Stimulated activated CD4-positive, alpha-beta T cell treated with anti-CD3 and anti-CD28 coated beads, Interleukin-2, amount 100 ng/mL, for 48 hours (primary cell): ENCODE results near the gene NSUN2.

ENCODE experiments used
- DNase-seq, 2 donors: peaks; one replicate each; pipeline ENCODE4 v3.0.0-alpha.2; 2020

Gene NSUN2

DNA sequence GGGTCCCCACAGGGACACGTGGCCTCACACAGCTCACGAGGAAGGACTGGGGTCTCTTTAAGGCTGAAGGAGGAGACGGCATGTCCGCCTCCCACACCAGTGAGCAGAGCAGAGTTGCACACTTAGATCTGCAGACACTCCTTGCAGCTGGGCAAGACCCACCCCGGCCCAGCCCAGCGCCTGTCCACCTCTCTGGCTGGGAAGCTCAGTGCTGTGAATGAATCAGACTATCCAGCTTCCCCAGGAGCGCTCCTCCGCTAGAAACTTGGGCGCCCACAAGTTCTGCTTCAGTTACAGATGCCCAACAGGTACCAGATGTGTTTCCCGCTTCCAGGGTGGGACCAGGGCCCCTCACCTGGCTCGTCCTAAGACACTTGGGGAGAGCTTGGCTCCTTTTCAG, 78.9 kb downstream of the NSUN2 start:
- no peak for DNase-seq

DNA sequence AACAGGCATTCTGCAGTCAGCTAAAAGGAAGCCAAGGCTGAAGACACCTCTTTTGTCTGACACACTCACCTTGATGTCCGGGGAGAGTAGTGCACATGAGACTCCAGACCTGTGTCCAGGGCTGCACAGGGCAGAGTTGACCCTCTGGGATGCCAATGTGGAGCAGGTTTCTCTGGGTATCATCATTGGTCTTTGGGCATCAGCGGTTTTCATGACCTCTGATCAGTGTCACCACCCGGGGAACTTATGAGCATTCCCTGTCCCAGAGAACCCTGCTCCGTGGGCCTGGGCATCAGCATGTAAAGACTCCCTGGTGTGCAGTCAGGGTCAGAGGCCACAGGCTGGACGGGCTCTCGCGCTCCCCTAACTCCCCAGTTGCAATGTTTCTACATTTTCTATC, 80.2 kb downstream of the NSUN2 start:
- DNase-seq: no peak

DNA sequence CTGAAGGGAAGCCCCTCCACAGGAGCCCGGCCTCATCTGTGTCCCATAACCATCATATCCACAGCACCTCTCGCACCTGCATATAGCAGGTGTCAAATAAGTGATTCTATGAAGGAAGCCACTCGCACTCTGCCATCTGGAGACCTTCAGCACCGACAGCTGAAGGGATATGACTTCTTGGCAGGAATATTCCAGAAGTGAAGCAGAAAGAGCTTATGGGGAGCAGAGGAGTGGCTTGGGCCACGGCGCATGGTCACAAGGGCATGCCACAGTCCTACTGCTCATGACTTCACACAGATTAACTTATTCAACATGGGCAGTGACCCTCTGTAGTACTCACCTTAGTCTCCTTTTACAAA, 80.9 kb downstream of the NSUN2 start:
- no peak for DNase-seq

DNA sequence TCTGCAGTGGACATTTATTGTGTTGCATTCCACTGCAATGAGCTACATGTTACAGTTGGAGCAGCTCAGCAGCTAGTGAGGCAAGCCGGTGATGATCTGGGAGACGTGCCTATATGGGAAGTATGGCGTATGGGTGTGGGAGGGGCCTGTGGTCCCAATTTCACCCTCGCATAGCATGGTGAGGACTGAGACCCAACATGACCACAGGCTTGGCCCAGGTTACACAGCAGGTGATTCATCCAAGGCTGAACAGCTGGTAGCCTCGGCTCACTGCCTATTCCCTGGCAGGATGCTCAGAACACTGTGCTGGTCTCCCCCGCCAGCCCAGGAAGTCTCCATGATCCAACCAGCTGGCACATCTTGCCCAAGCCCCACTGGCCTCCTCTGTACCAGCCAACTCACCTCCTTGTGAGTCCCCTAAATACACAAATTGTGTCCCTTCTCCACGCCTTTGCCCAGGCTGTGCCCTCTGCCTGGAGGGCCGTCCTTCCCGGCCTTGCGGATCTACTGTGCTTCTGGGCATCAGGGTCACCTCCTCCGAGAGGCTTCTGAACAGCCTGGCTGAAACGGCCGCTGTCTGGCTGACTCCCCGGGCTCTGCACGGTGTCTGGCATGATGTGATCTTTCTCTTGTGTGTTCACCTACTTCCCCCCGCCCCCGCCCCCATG, 81.4 kb downstream of the NSUN2 start:
- no peak for DNase-seq

DNA sequence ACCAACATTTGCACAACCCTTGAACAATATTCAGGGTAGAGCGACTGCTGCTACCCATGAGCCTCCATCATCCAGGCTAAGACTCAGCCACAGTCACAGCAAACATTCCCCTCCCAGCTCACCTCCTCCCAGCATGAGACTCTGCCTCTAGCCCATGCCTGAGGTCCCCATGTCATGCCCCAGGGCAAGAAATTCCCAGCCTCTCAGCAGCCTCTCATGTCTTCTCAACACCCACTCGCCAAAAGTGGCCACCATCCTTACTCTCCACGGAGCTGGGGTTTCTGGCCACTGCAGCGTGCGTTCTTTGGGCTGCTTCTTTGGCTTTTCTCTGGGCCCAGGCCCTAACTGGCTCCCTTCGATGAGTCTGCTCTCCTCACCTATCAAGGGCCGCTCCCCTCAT, 82.2 kb downstream of the NSUN2 start:
- DNase-seq: no peak
